SK-MEL-5 (cell line): Measurements from ENCODE around the gene FAM162A. TPM values are rescaled to one million over a fixed set of nuclear protein-coding genes. Genes with fewer than 3 reads are reported as not detected.
"Not testable (repeated sequence)": the region's sequence is repeated elsewhere in the genome, so short reads cannot be mapped to it uniquely, and the experiment has no call there.

Experiments used
- DNase-seq: peaks from one replicate; pipeline ENCODE4 v3.0.0-alpha.2; 2016; ENCODE audit warnings: low read depth, low spot score
- in situ Hi-C: cut with HindIII; loops from 2 replicates; pipeline ENCODE4 v1.10.0; 2016; ENCODE audit warnings: low sequenced_read_pairs, high pct_unique_total_duplicates, low pct_unique_long_range_greater_than_20kb
- total RNA-seq: library from RNA; depleted of rRNA; stranded (reverse); fragments of >200 nt; shearing (Covaris generic); gene quantifications from 2 replicates; pipeline ENCODE4 v1.2.3, GENCODE V29; 2014

FAM162A gene
- total RNA-seq, 1 experiment from 2014 or later, result 80.0 TPM

GRCh38 chr3:122409446-122409845 lies 25.5 kb downstream of the FAM162A start:
- no peak for DNase-seq
- in situ Hi-C loops, result no loop called here

GRCh38 chr3:122410111-122410510 lies 26.1 kb downstream of the FAM162A start:
- DNase-seq, result no peak
- in situ Hi-C loops, result no loop called here

- DNase-seq, result no peak
- in situ Hi-C loops, result no loop called here
Measured at GRCh38 chr3:122410639-122411038, 26.7 kb downstream of the FAM162A start.

- DNase-seq, result no peak
- in situ Hi-C loops, result no loop called here
Measured at GRCh38 chr3:122414391-122414790, 30.4 kb downstream of the FAM162A start.

- in situ Hi-C loops, result no loop called here
- DNase-seq, result peak; percentile 70
Measured at GRCh38 chr3:122415104-122415744, 31.2 kb downstream of the FAM162A start.

- in situ Hi-C loops, result no loop called here
Measured at GRCh38 chr3:122415762-122416654, 32.0 kb downstream of the FAM162A start, which contains the start of gene WDR5B. TSS of gene WDR5B (minus strand) at chr3:122416062. CDS start at chr3:122415528, 534 bp downstream.

GRCh38 chr3:122416966-122417365 lies 33.0 kb downstream of the FAM162A start:
- DNase-seq, result peak; percentile 41

More at GRCh38 chr3:122415762-122416654, 32.0 kb downstream of the FAM162A start, which contains the start of gene WDR5B:
- DNase-seq, result peak; percentile 98

GRCh38 chr3:122421101-122421500 lies 37.1 kb downstream of the FAM162A start:
- in situ Hi-C loops, result no loop called here
- DNase-seq, result no peak

More at GRCh38 chr3:122416966-122417365, 33.0 kb downstream of the FAM162A start:
- in situ Hi-C loops, result no loop called here

GRCh38 chr3:122421836-122422235 lies 37.9 kb downstream of the FAM162A start:
- DNase-seq, result no peak

GRCh38 chr3:122427857-122428471 lies 44.0 kb downstream of the FAM162A start:
- DNase-seq, result no peak
- in situ Hi-C loops, result no loop called here

More at GRCh38 chr3:122421836-122422235, 37.9 kb downstream of the FAM162A start:
- in situ Hi-C loops, result no loop called here

GRCh38 chr3:122430371-122430770 lies 46.4 kb downstream of the FAM162A start:
- no peak for DNase-seq
- in situ Hi-C loops, result no loop called here

- no peak for DNase-seq
- in situ Hi-C loops, result no loop called here
Measured at GRCh38 chr3:122435950-122436349, 52.0 kb downstream of the FAM162A start.

GRCh38 chr3:122443090-122443489 lies 59.1 kb downstream of the FAM162A start:
- in situ Hi-C loops, result no loop called here

GRCh38 chr3:122443762-122444490 lies 59.9 kb downstream of the FAM162A start:
- DNase-seq, in situ Hi-C loops: not testable (repeated sequence)

More at GRCh38 chr3:122443090-122443489, 59.1 kb downstream of the FAM162A start:
- DNase-seq, result no peak

- in situ Hi-C loops, DNase-seq: not testable (repeated sequence)
Measured at GRCh38 chr3:122444491-122444887, 60.5 kb downstream of the FAM162A start.

- in situ Hi-C loops, DNase-seq: not testable (repeated sequence)
Measured at GRCh38 chr3:122448218-122448617, 64.2 kb downstream of the FAM162A start.

- in situ Hi-C loops, result no loop called here
- DNase-seq, result no peak
Measured at GRCh38 chr3:122451371-122451770, 67.4 kb downstream of the FAM162A start.
